WI38 (cell line): ENCODE data around the gene STEAP4.

Source experiments
- H3K4me3 ChIP-seq: 2 replicates; pipeline ENCODE4 v1.5.1; 2011; ENCODE audit warnings: low read depth, mild to moderate bottlenecking, control low read depth, low read length
- CTCF ChIP-seq: IDR thresholded peaks from 2 replicates; pipeline ENCODE4 v1.5.1; 2012; ENCODE audit warnings: low read depth, mild to moderate bottlenecking, control low read depth, low read length

STEAP4 gene

DNA sequence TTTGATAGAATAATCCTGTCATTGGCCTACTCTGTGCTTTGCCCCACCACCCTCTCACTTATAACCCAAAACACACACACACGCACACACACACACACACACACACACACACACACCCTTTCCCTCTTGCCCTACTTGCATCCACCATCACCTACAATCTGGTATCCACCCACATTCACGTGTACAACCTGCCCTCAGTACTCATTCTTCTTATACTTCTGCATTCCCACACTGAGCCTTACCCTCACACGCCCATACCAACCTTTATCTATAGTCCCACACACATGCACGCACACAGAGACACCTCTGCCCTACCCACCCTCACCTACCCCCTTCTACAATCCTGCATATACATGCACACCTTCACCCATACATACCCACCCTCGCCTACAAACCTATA lies 76.0 kb downstream of the STEAP4 start:
- TF ChIP-seq CTCF, result no peak

DNA sequence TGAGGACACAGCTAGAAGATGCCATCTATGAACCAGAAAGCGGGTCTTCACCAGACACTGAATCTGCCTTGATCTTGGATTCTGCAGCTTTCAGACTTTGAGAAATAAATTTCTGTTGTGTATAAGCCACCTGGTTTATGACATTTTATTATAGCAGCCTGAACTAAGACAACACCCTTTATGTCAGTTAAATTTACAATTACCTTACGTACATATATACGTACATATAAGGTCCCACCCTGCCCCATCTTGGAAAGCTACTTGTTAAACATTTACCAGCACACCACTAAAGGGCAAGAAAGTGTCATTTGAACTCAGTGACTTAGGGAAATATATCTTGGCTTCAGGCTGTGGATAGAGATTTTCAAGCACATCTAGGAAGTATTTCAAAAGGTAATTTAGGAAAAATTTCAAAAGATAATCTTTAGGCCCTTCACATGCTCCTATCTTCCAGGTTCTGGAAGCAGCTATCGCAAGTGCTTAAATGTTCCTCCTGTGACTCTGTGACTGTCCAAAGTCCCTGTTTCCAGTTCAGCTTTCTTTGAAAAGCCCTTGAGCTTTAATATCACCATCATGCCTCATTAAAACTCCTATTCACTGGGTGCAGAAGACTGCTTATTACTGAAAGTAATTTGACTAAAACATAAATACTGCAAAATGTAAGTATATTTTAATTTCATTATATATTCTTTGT lies 77.2 kb downstream of the STEAP4 start:
- no peak for TF ChIP-seq CTCF
- no peak overlapping the region for H3K4me3 ChIP-seq

More for the DNA sequence above, 76.0 kb downstream of the STEAP4 start:
- H3K4me3 ChIP-seq, result no peak overlapping the region

GRCh38 chr7:88226886-88227516 lies 79.7 kb downstream of the STEAP4 start:
- H3K4me3 ChIP-seq, result no peak overlapping the region

GRCh38 chr7:88226201-88226600 lies 80.5 kb downstream of the STEAP4 start:
- no peak for TF ChIP-seq CTCF
- no peak overlapping the region for H3K4me3 ChIP-seq

More at GRCh38 chr7:88226886-88227516, 79.7 kb downstream of the STEAP4 start:
- TF ChIP-seq CTCF, result no peak

DNA sequence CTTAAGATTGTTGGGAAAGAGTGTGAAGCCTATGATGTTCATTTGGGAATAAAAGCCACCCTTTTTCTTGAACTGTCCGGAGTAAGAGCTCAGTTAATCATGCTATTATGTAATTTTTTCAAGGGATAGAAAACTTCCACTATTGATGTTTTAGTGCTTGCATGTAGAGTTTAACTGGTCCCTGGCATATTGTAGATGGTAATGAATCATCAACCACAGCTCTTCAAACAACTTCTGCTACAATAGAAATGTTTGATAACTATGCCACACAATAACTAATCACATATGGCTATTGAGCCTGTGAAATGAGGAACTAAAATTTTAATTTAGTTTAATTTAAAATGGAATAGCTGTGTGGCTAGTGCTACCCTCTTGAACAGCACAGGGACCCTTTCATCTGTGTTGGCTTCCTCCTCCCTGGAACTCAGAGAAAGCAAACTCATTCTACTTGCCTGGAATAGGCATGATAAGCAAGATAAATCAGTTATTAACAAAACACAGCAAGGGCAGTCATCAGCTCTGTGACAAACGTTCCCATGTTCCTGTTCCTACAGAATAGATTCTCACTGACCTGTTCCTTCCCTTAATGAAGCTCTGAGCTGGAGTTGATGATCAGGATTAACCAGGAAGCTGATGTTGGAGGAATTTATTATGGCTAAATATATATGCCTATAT lies 82.0 kb downstream of the STEAP4 start:
- H3K4me3 ChIP-seq, result no peak overlapping the region
- no peak for TF ChIP-seq CTCF

DNA sequence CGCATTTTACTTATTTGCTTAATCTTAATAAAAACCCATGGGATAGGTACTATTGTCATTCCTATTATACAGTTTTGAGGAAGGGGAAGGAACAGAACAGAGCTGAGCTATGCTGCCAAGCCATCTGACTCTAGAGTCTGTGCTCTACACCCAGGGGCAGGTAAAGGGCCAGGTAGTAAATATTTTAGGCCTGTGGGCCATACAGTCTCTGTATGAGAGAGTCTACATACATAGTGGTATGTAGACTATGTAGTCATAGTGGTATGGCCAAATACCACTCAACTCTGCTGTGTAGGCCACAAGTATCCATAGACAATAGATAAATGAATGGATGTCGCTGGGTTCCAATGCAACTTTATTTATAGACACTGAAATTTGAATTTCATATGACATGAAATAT lies 83.4 kb downstream of the STEAP4 start:
- no peak for TF ChIP-seq CTCF
- no peak overlapping the region for H3K4me3 ChIP-seq
